ENCODE data around the gene NLRP9.
A peak's percentile ranks its signal among the peaks of the same experiment; 100 is the strongest.

NLRP9 gene

GRCh38 chr19:55687281-55688201 lies 50.7 kb downstream of the NLRP9 start:
- no peak for DNase-seq (ENCODE audit: low spot score)

GRCh38 chr19:55686311-55687050 lies 51.7 kb downstream of the NLRP9 start:
- no peak for DNase-seq (ENCODE audit: low spot score)

GRCh38 chr19:55685776-55686175 lies 52.4 kb downstream of the NLRP9 start:
- no peak for DNase-seq (ENCODE audit: low spot score)

- DNase-seq (ENCODE audit: low spot score): no peak
Measured at GRCh38 chr19:55684946-55685681, 53.1 kb downstream of the NLRP9 start.

- DNase-seq (ENCODE audit: low spot score): no peak
Measured at GRCh38 chr19:55683449-55684261, 54.5 kb downstream of the NLRP9 start.

GRCh38 chr19:55681131-55682092 lies 56.8 kb downstream of the NLRP9 start:
- DNase-seq (ENCODE audit: low spot score): no peak

GRCh38 chr19:55680339-55681130 lies 57.7 kb downstream of the NLRP9 start:
- DNase-seq (ENCODE audit: low spot score): no peak

GRCh38 chr19:55679343-55680257 lies 58.6 kb downstream of the NLRP9 start:
- no peak for DNase-seq (ENCODE audit: low spot score)

GRCh38 chr19:55678121-55678671 lies 60.0 kb downstream of the NLRP9 start:
- no peak for DNase-seq (ENCODE audit: low spot score)

- DNase-seq (ENCODE audit: low spot score): no peak
Measured at GRCh38 chr19:55677572-55678028, 60.6 kb downstream of the NLRP9 start.

GRCh38 chr19:55676889-55677505 lies 61.2 kb downstream of the NLRP9 start:
- DNase-seq (ENCODE audit: low spot score): no peak

GRCh38 chr19:55676383-55676782 lies 61.8 kb downstream of the NLRP9 start:
- DNase-seq (ENCODE audit: low spot score): no peak

GRCh38 chr19:55675661-55676354 lies 62.4 kb downstream of the NLRP9 start:
- DNase-seq (ENCODE audit: low spot score): no peak

- DNase-seq (ENCODE audit: low spot score): peak; percentile 99
Measured at GRCh38 chr19:55674841-55675660, 63.2 kb downstream of the NLRP9 start, which contains the start of gene EPN1. EPN1 (plus strand) TSS chr19:55675226; CDS start chr19:55678628, 3,402 bp downstream.

GRCh38 chr19:55674459-55674840 lies 63.8 kb downstream of the NLRP9 start:
- DNase-seq (ENCODE audit: low spot score): no peak

GRCh38 chr19:55673889-55674288 lies 64.3 kb downstream of the NLRP9 start:
- no peak for DNase-seq (ENCODE audit: low spot score)

All from AG20443 (cell line).